HG03039 (cell line): ENCODE measurements around the gene TRIM16.
"Not testable (repeated sequence)": the region's sequence is repeated elsewhere in the genome, so short reads cannot be mapped to it uniquely, and the experiment has no call there.

Experiments
- ATAC-seq: cut with Tn5 transposase; IDR thresholded peaks from one replicate; pipeline ENCODE4 v1.9.1; 2021; ENCODE audit warnings: mild to moderate bottlenecking, moderate library complexity; ENCODE audit not compliant: unreplicated experiment

TRIM16 gene

GRCh38 chr17:15659236-15659635 lies 24.9 kb downstream of the TRIM16 start:
- no peak for ATAC-seq

- no peak for ATAC-seq
Measured at GRCh38 chr17:15658296-15658695, 25.8 kb downstream of the TRIM16 start.

GRCh38 chr17:15657868-15658267 lies 26.2 kb downstream of the TRIM16 start:
- no peak for ATAC-seq

GRCh38 chr17:15654886-15655561 lies 29.1 kb downstream of the TRIM16 start:
- no peak for ATAC-seq

- ATAC-seq = not testable (repeated sequence)
Measured at GRCh38 chr17:15654401-15654800, 29.7 kb downstream of the TRIM16 start.

- no peak for ATAC-seq
Measured at GRCh38 chr17:15652960-15653359, 31.2 kb downstream of the TRIM16 start.

GRCh38 chr17:15651583-15652110 lies 32.5 kb downstream of the TRIM16 start:
- peak; percentile 58 for ATAC-seq

GRCh38 chr17:15650741-15651582 lies 33.1 kb downstream of the TRIM16 start:
- ATAC-seq = no peak

- ATAC-seq = no peak
Measured at GRCh38 chr17:15649861-15650421, 34.2 kb downstream of the TRIM16 start.

GRCh38 chr17:15648386-15648785 lies 35.7 kb downstream of the TRIM16 start:
- no peak for ATAC-seq

- ATAC-seq = not testable (repeated sequence)
Measured at GRCh38 chr17:15645942-15646312, 38.2 kb downstream of the TRIM16 start.

- ATAC-seq = not testable (repeated sequence)
Measured at GRCh38 chr17:15645099-15645941, 38.8 kb downstream of the TRIM16 start.

GRCh38 chr17:15642505-15643251 lies 41.4 kb downstream of the TRIM16 start:
- ATAC-seq = not testable (repeated sequence)

GRCh38 chr17:15642014-15642413 lies 42.1 kb downstream of the TRIM16 start:
- ATAC-seq = not testable (repeated sequence)

- ATAC-seq = not testable (repeated sequence)
Measured at GRCh38 chr17:15630930-15631453, 53.1 kb downstream of the TRIM16 start.

GRCh38 chr17:15629991-15630390 lies 54.1 kb downstream of the TRIM16 start:
- ATAC-seq = not testable (repeated sequence)

GRCh38 chr17:15623661-15624209 lies 60.4 kb downstream of the TRIM16 start:
- not testable (repeated sequence) for ATAC-seq

- ATAC-seq = not testable (repeated sequence)
Measured at GRCh38 chr17:15623255-15623654, 60.9 kb downstream of the TRIM16 start.

- ATAC-seq = not testable (repeated sequence)
Measured at GRCh38 chr17:15622124-15622523, 62.0 kb downstream of the TRIM16 start.
